HEK293 (cell line): ENCODE results near the gene ZIC5.

ENCODE experiments used
- KLF9 ChIP-seq: fragments of 450-650 bp; formaldehyde crosslinking; IDR thresholded peaks from 2 replicates; pipeline ENCODE4 v1.5.1; 2016; ENCODE audit warnings: missing biosample characterization, missing genetic modification characterization, low read depth
- MZF1 ChIP-seq: fragments of 450-650 bp; formaldehyde crosslinking; IDR thresholded peaks from 2 replicates; pipeline ENCODE4 v1.5.1; 2017; ENCODE audit warnings: missing biosample characterization, missing genetic modification characterization, borderline replicate concordance
- OVOL3 ChIP-seq: fragments of 450-650 bp; formaldehyde crosslinking; IDR thresholded peaks from 2 replicates; pipeline ENCODE4 v1.5.1; 2016; ENCODE audit warnings: missing biosample characterization, missing genetic modification characterization
- PRDM10 ChIP-seq: fragments of 450-650 bp; formaldehyde crosslinking; IDR thresholded peaks from 2 replicates; pipeline ENCODE4 v1.5.1; 2016; ENCODE audit warnings: missing biosample characterization, missing genetic modification characterization
- SP2 ChIP-seq: fragments of 450-650 bp; formaldehyde crosslinking; IDR thresholded peaks from 2 replicates; pipeline ENCODE4 v1.5.1; 2016; ENCODE audit warnings: missing biosample characterization, missing genetic modification characterization
- WT1 ChIP-seq: fragments of 450-650 bp; formaldehyde crosslinking; IDR thresholded peaks from 2 replicates; pipeline ENCODE4 v1.5.1; 2016; ENCODE audit warnings: missing biosample characterization, missing genetic modification characterization
- ZBTB17 ChIP-seq: fragments of 450-650 bp; formaldehyde crosslinking; IDR thresholded peaks from 2 replicates; pipeline ENCODE4 v1.5.1; 2016; ENCODE audit warnings: missing biosample characterization, missing genetic modification characterization
- ZFP3 ChIP-seq: fragments of 450-650 bp; formaldehyde crosslinking; IDR thresholded peaks from 2 replicates; pipeline ENCODE4 v1.5.1; 2016; ENCODE audit warnings: low read depth, missing biosample characterization, missing genetic modification characterization
- ZNF138 ChIP-seq: fragments of 450-650 bp; formaldehyde crosslinking; IDR thresholded peaks from 2 replicates; pipeline ENCODE4 v1.5.1; 2016; ENCODE audit warnings: missing biosample characterization, missing genetic modification characterization, borderline replicate concordance
- ZNF155 ChIP-seq: fragments of 450-650 bp; formaldehyde crosslinking; IDR thresholded peaks from 2 replicates; pipeline ENCODE4 v1.5.1; 2016; ENCODE audit warnings: missing biosample characterization, missing genetic modification characterization
- ZNF157 ChIP-seq: fragments of 450-650 bp; formaldehyde crosslinking; IDR thresholded peaks from 2 replicates; pipeline ENCODE4 v1.5.1; 2016; ENCODE audit warnings: missing biosample characterization, missing genetic modification characterization
- ZNF175 ChIP-seq: fragments of 450-650 bp; formaldehyde crosslinking; IDR thresholded peaks from 2 replicates; pipeline ENCODE4 v1.5.1; 2016; ENCODE audit warnings: missing biosample characterization, missing genetic modification characterization
- ZNF184 ChIP-seq: fragments of 450-650 bp; IDR thresholded peaks from 2 replicates; pipeline ENCODE4 v1.5.1; 2018; ENCODE audit warnings: missing biosample characterization, mild to moderate bottlenecking, missing genetic modification characterization
- ZNF274 ChIP-seq, 2 experiments: fragments of 200-500 bp in 1 of 2; fragments of 450-650 bp in 1 of 2; sonication (Bioruptor generic) in 1 of 2; formaldehyde crosslinking in 1 of 2; IDR thresholded peaks; 2 replicates each; pipeline versions ENCODE4 v1.5.1 to v1.6.1; 2014 to 2016; ENCODE audit warnings: borderline replicate concordance in 1 of 2, inconsistent platforms in 1 of 2, low read length in 1 of 2, missing biosample characterization in 1 of 2, missing genetic modification characterization in 1 of 2
- ZNF350 ChIP-seq: fragments of 450-650 bp; formaldehyde crosslinking; IDR thresholded peaks from 2 replicates; pipeline ENCODE4 v1.5.0; 2017; ENCODE audit warnings: missing biosample characterization, mild to moderate bottlenecking, missing genetic modification characterization
- ZNF354C ChIP-seq: fragments of 450-650 bp; formaldehyde crosslinking; IDR thresholded peaks from 2 replicates; pipeline ENCODE4 v1.5.1; 2016; ENCODE audit warnings: missing biosample characterization, missing genetic modification characterization, low read depth, borderline replicate concordance
- ZNF449 ChIP-seq: fragments of 450-650 bp; formaldehyde crosslinking; IDR thresholded peaks from 2 replicates; pipeline ENCODE4 v1.5.1; 2017; ENCODE audit warnings: missing biosample characterization, mild to moderate bottlenecking, missing genetic modification characterization, moderate library complexity
- ZNF521 ChIP-seq: fragments of 450-650 bp; formaldehyde crosslinking; IDR thresholded peaks from 2 replicates; pipeline ENCODE4 v1.5.1; 2017; ENCODE audit warnings: missing biosample characterization, mild to moderate bottlenecking, missing genetic modification characterization
- ZNF548 ChIP-seq: fragments of 450-650 bp; formaldehyde crosslinking; IDR thresholded peaks from 2 replicates; pipeline ENCODE4 v1.5.1; 2016; ENCODE audit warnings: missing biosample characterization, missing genetic modification characterization
- ZNF555 ChIP-seq: fragments of 450-650 bp; formaldehyde crosslinking; conservative IDR thresholded peaks from 2 replicates; pipeline ENCODE4 v1.5.1; 2017; ENCODE audit warnings: missing biosample characterization, mild to moderate bottlenecking, missing genetic modification characterization, inconsistent platforms
- ZNF561 ChIP-seq: fragments of 450-650 bp; IDR thresholded peaks from 2 replicates; pipeline ENCODE4 v1.5.1; 2018; ENCODE audit warnings: missing biosample characterization, missing genetic modification characterization, borderline replicate concordance
- ZNF658 ChIP-seq: fragments of 450-650 bp; formaldehyde crosslinking; IDR thresholded peaks from 2 replicates; pipeline ENCODE4; 2016; ENCODE audit warnings: missing biosample characterization, missing genetic modification characterization
- ZNF660 ChIP-seq: fragments of 450-650 bp; IDR thresholded peaks from 2 replicates; pipeline ENCODE4 v1.5.1; 2018; ENCODE audit warnings: missing biosample characterization, mild to moderate bottlenecking, missing genetic modification characterization
- ZNF785 ChIP-seq: fragments of 450-650 bp; formaldehyde crosslinking; IDR thresholded peaks from 2 replicates; pipeline ENCODE4 v1.5.1; 2016; ENCODE audit warnings: missing biosample characterization, missing genetic modification characterization
- ZNF791 ChIP-seq: fragments of 450-650 bp; formaldehyde crosslinking; IDR thresholded peaks from 2 replicates; pipeline ENCODE4 v1.5.1; 2016; ENCODE audit warnings: missing biosample characterization, missing genetic modification characterization
- TF ChIP-seq, protein P1 (sequence below): fragments of 450-650 bp; formaldehyde crosslinking; IDR thresholded peaks from 2 replicates; pipeline ENCODE4 v1.5.1; 2016; ENCODE audit warnings: missing biosample characterization, missing genetic modification characterization
- TF ChIP-seq, protein P2 (sequence below): fragments of 450-650 bp; formaldehyde crosslinking; IDR thresholded peaks from 2 replicates; pipeline ENCODE4 v1.5.1; 2016; ENCODE audit warnings: missing biosample characterization, missing genetic modification characterization
- TF ChIP-seq, protein P3 (sequence below): fragments of 450-650 bp; formaldehyde crosslinking; IDR thresholded peaks from 2 replicates; pipeline ENCODE4 v1.5.1; 2016; ENCODE audit warnings: missing biosample characterization, missing genetic modification characterization
- TF ChIP-seq, protein P4 (sequence below): fragments of 450-650 bp; formaldehyde crosslinking; optimal IDR thresholded peaks from 2 replicates; pipeline ENCODE3; 2016; ENCODE audit warnings: missing biosample characterization, mild to moderate bottlenecking, missing genetic modification characterization

ZIC5 gene

DNA sequence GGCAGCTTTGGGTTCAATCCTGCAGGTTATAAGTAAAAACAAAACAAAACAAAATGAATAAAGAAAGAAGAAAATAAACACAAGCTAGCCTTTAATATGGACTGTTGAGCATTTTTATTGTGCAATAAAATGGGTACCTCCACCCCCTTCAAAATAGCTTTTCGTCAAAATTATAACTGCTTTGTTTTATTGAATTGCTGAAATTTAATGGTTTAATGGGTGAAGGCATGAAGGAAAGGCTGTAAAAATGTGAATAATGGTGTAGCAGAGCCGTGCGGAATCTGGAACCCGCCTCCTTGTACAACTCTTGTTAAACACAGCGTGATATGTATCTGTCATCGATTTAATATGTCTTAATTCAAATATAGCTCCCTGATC, 2.2 kb upstream of the ZIC5 start (continued):
- no peak for TF ChIP-seq ZNF184 (tag by site-specific recombination)
- TF ChIP-seq ZNF350 (tag by site-specific recombination) = no peak
- TF ChIP-seq, protein P1, sequence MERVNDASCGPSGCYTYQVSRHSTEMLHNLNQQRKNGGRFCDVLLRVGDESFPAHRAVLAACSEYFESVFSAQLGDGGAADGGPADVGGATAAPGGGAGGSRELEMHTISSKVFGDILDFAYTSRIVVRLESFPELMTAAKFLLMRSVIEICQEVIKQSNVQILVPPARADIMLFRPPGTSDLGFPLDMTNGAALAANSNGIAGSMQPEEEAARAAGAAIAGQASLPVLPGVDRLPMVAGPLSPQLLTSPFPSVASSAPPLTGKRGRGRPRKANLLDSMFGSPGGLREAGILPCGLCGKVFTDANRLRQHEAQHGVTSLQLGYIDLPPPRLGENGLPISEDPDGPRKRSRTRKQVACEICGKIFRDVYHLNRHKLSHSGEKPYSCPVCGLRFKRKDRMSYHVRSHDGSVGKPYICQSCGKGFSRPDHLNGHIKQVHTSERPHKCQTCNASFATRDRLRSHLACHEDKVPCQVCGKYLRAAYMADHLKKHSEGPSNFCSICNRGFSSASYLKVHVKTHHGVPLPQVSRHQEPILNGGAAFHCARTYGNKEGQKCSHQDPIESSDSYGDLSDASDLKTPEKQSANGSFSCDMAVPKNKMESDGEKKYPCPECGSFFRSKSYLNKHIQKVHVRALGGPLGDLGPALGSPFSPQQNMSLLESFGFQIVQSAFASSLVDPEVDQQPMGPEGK = 0 out of 2 replicates have a peak, but pooled peaks have one; percentile 21
- TF ChIP-seq PRDM10 (tag by site-specific recombination) = no peak
- no peak for TF ChIP-seq ZNF138
- TF ChIP-seq ZFP3 = no peak
- TF ChIP-seq, protein P2, sequence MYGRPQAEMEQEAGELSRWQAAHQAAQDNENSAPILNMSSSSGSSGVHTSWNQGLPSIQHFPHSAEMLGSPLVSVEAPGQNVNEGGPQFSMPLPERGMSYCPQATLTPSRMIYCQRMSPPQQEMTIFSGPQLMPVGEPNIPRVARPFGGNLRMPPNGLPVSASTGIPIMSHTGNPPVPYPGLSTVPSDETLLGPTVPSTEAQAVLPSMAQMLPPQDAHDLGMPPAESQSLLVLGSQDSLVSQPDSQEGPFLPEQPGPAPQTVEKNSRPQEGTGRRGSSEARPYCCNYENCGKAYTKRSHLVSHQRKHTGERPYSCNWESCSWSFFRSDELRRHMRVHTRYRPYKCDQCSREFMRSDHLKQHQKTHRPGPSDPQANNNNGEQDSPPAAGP = no peak
- TF ChIP-seq ZNF791 = no peak
- no peak for TF ChIP-seq ZNF175 (tag by site-specific recombination)
- no peak for TF ChIP-seq ZNF548
- TF ChIP-seq ZBTB17 = peak; percentile 90
- TF ChIP-seq ZNF785 (tag by site-specific recombination) = no peak
- no peak; the same call in none of the 2 replicates for TF ChIP-seq ZNF561 (tag by site-specific recombination)
- no peak for TF ChIP-seq ZNF658 (tag by site-specific recombination)
- no peak for TF ChIP-seq ZNF157 (tag by site-specific recombination)
- no peak for TF ChIP-seq ZNF660 (tag by site-specific recombination)
- TF ChIP-seq ZNF274 (IDR thresholded peaks at IDR 0.05; ENCODE audit: low read length) = no peak
- TF ChIP-seq ZNF274 (tag by site-specific recombination; IDR thresholded peaks at IDR 0.05; ENCODE audit: borderline replicate concordance) = no peak
- no peak for TF ChIP-seq ZNF521
- TF ChIP-seq WT1 (tag by site-specific recombination) = no peak
- TF ChIP-seq KLF9 (tag by site-specific recombination) = no peak
- TF ChIP-seq ZNF155 (tag by site-specific recombination) = no peak
- TF ChIP-seq MZF1 = no peak
- TF ChIP-seq, protein P3, sequence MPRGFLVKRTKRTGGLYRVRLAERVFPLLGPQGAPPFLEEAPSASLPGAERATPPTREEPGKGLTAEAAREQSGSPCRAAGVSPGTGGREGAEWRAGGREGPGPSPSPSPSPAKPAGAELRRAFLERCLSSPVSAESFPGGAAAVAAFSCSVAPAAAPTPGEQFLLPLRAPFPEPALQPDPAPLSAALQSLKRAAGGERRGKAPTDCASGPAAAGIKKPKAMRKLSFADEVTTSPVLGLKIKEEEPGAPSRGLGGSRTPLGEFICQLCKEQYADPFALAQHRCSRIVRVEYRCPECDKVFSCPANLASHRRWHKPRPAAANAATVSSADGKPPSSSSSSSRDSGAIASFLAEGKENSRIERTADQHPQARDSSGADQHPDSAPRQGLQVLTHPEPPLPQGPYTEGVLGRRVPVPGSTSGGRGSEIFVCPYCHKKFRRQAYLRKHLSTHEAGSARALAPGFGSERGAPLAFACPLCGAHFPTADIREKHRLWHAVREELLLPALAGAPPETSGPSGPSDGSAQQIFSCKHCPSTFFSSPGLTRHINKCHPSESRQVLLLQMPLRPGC (tag by site-specific recombination) = no peak
- no peak for TF ChIP-seq OVOL3 (tag by site-specific recombination)
- TF ChIP-seq ZNF555 = no peak
- TF ChIP-seq ZNF354C (tag by site-specific recombination) = no peak
- TF ChIP-seq, protein P4, sequence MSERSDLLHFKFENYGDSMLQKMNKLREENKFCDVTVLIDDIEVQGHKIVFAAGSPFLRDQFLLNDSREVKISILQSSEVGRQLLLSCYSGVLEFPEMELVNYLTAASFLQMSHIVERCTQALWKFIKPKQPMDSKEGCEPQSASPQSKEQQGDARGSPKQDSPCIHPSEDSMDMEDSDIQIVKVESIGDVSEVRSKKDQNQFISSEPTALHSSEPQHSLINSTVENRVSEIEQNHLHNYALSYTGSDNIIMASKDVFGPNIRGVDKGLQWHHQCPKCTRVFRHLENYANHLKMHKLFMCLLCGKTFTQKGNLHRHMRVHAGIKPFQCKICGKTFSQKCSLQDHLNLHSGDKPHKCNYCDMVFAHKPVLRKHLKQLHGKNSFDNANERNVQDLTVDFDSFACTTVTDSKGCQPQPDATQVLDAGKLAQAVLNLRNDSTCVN = no peak
- no peak for TF ChIP-seq SP2 (tag by site-specific recombination)
- no peak for TF ChIP-seq ZNF449 (tag by site-specific recombination)
